HCT116 (cell line): ENCODE data around the gene SPANXC.

Experiments
- EZH2 ChIP-seq: fragments of 200-600 bp; sonication (generic); IDR thresholded peaks from 2 replicates; pipeline ENCODE4 v1.6.1; 2017; ENCODE audit warnings: antibody characterized with exemption, mixed run types
- EZH2phosphoT487 ChIP-seq: fragments of 200-600 bp; IDR thresholded peaks from 2 replicates; pipeline ENCODE4 v1.6.1; 2018; ENCODE audit warnings: antibody characterized with exemption, borderline replicate concordance
- MAX ChIP-seq: IDR thresholded peaks from 2 replicates; pipeline ENCODE4 v1.6.1; 2012
- POLR2A ChIP-seq: IDR thresholded peaks from 2 replicates; pipeline ENCODE4 v1.7.0; 2011; ENCODE audit warnings: borderline replicate concordance; ENCODE audit not compliant: insufficient read depth, insufficient read length; ENCODE audit errors: extremely low read depth
- POLR2AphosphoS5 ChIP-seq: IDR thresholded peaks from 2 replicates; pipeline ENCODE4 v1.6.1; 2011; ENCODE audit warnings: mild to moderate bottlenecking, low read depth, low read length, moderate library complexity
- RAD21 ChIP-seq: IDR thresholded peaks from 2 replicates; pipeline ENCODE4 v1.6.1; 2012; ENCODE audit warnings: low read depth, mild to moderate bottlenecking
- REST ChIP-seq: IDR thresholded peaks from 2 replicates; pipeline ENCODE4 v1.6.1; 2012; ENCODE audit warnings: low read depth
- SP1 ChIP-seq: IDR thresholded peaks from 2 replicates; pipeline ENCODE4 v1.6.1; 2012; ENCODE audit warnings: low read depth
- SRF ChIP-seq: IDR thresholded peaks from 2 replicates; pipeline ENCODE4 v1.6.1; 2012; ENCODE audit warnings: low read depth
- TCF7L2 ChIP-seq: IDR thresholded peaks from 2 replicates; pipeline ENCODE4 v1.7.0; 2011; ENCODE audit warnings: borderline replicate concordance, inconsistent platforms; ENCODE audit not compliant: insufficient read depth, insufficient read length; ENCODE audit errors: extremely low read depth
- TF ChIP-seq, protein P1 (sequence below), 3 experiments: fragments of 200-600 bp in 1 of 3; sonication (generic) in 1 of 3; IDR thresholded peaks in 2 of 3; conservative IDR thresholded peaks in 1 of 3; 2 replicates each; pipeline ENCODE4 v1.5.1; 2012 to 2017; ENCODE audit warnings: low read depth in 2 of 3, low read length in 2 of 3, antibody characterized with exemption in 1 of 3, borderline replicate concordance in 1 of 3, control low read depth in 1 of 3, mild to moderate bottlenecking in 1 of 3, mixed read lengths in 1 of 3, mixed run types in 1 of 3, moderate library complexity in 1 of 3; ENCODE audit not compliant: insufficient read depth in 1 of 3

- TF ChIP-seq, protein P1, sequence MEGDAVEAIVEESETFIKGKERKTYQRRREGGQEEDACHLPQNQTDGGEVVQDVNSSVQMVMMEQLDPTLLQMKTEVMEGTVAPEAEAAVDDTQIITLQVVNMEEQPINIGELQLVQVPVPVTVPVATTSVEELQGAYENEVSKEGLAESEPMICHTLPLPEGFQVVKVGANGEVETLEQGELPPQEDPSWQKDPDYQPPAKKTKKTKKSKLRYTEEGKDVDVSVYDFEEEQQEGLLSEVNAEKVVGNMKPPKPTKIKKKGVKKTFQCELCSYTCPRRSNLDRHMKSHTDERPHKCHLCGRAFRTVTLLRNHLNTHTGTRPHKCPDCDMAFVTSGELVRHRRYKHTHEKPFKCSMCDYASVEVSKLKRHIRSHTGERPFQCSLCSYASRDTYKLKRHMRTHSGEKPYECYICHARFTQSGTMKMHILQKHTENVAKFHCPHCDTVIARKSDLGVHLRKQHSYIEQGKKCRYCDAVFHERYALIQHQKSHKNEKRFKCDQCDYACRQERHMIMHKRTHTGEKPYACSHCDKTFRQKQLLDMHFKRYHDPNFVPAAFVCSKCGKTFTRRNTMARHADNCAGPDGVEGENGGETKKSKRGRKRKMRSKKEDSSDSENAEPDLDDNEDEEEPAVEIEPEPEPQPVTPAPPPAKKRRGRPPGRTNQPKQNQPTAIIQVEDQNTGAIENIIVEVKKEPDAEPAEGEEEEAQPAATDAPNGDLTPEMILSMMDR (IDR thresholded peaks at IDR 0.05 in 2 of 3, conservative IDR thresholded peaks at IDR 0.05 in 1 of 3; ENCODE audit: borderline replicate concordance in 1 of 3, insufficient read depth in 1 of 3, low read depth in 2 of 3, low read length in 2 of 3): no peak
- TF ChIP-seq EZH2 (no peak), SRF (no peak), POLR2AphosphoS5 (no peak), TCF7L2 (no peak), REST (no peak), POLR2A (no peak), RAD21 (no peak), EZH2phosphoT487 (no peak), MAX (no peak), SP1 (no peak)
Observed at GRCh38 chrX:141214196-141214595, 28.1 kb downstream of the SPANXC start.
